ENCODE data around the gene PAH.

GRCh38 chr12:102888511-102888910 is 28.5 kb downstream of the PAH start:
- no peak for TF ChIP-seq POLR2A (IDR thresholded peaks at IDR 0.05; ENCODE audit: low read depth, low read length)
- no peak for TF ChIP-seq CTCF (IDR thresholded peaks at IDR 0.05; ENCODE audit: extremely low read depth in 1 of 2, insufficient read depth in 1 of 2, low read depth in 1 of 2, low read length in 2 of 2)
- TF ChIP-seq EZH2 (IDR thresholded peaks at IDR 0.05; ENCODE audit: borderline replicate concordance, low read depth, low read length, severe bottlenecking): no peak
- TF ChIP-seq POLR2AphosphoS5 (IDR thresholded peaks at IDR 0.05; ENCODE audit: insufficient read depth, low read depth, low read length): no peak

Data from endothelial cell of umbilical vein (primary cell).